RWPE2 (cell line): ENCODE measurements around the gene CD6.

Experiments
- ATAC-seq: fragments of 200-7000 bp; cut with Tn5 transposase; 3 replicates; pipeline ENCODE4 v1.9.1; 2021; ENCODE audit warnings: low read depth
- DNase-seq: peaks from one replicate; pipeline ENCODE4 v3.0.0-alpha.2; 2020; ENCODE audit warnings: low spot score
- H3K27ac ChIP-seq: fragments of 450-650 bp; 2 replicates; pipeline ENCODE4 v1.5.1; 2017; ENCODE audit warnings: mild to moderate bottlenecking; ENCODE audit not compliant: poor library complexity, severe bottlenecking
- H3K27me3 ChIP-seq: fragments of 250-450 bp; sonication (Bioruptor Pico); 2 replicates; pipeline ENCODE4 v1.5.1; 2021; ENCODE audit warnings: mild to moderate bottlenecking, moderate library complexity; ENCODE audit not compliant: insufficient read depth, poor library complexity, severe bottlenecking
- H3K36me3 ChIP-seq: fragments of 250-450 bp; sonication (Bioruptor Pico); 2 replicates; pipeline ENCODE4 v1.5.1; 2020; ENCODE audit warnings: low read depth, mild to moderate bottlenecking, moderate library complexity
- H3K4me1 ChIP-seq: fragments of 250-450 bp; sonication (Bioruptor Pico); 2 replicates; pipeline ENCODE4 v1.5.1; 2021; ENCODE audit warnings: mild to moderate bottlenecking, moderate library complexity; ENCODE audit not compliant: insufficient read depth, poor library complexity, severe bottlenecking
- H3K4me3 ChIP-seq: fragments of 250-450 bp; sonication (Bioruptor Pico); 2 replicates; pipeline ENCODE4 v1.5.1; 2021; ENCODE audit warnings: mild to moderate bottlenecking, moderate library complexity; ENCODE audit not compliant: severe bottlenecking
- H3K9me3 ChIP-seq: fragments of 250-450 bp; sonication (Bioruptor Pico); 2 replicates; pipeline ENCODE4 v1.5.1; 2021; ENCODE audit warnings: mild to moderate bottlenecking, moderate library complexity; ENCODE audit not compliant: severe bottlenecking
- TF ChIP-seq, protein P1 (sequence below): fragments of 450-650 bp; IDR thresholded peaks from one replicate; pipeline ENCODE4 v1.5.1; 2017; ENCODE audit warnings: mild to moderate bottlenecking, moderate library complexity; ENCODE audit not compliant: poor library complexity, severe bottlenecking

Gene CD6

GRCh38 chr11:61026121-61027031 is 54.9 kb downstream of the CD6 start:
- Histone ChIP-seq H3K9me3 (no peaks in the 10 kb centered on the region), H3K27ac (no peak overlapping the region), H3K4me1 (no peaks in the 10 kb centered on the region), H3K36me3 (no peaks in the 10 kb centered on the region), H3K27me3 (no peaks in the 10 kb centered on the region), H3K4me3 (no peak overlapping the region)
- ATAC-seq: no peak
- TF ChIP-seq, protein P1, sequence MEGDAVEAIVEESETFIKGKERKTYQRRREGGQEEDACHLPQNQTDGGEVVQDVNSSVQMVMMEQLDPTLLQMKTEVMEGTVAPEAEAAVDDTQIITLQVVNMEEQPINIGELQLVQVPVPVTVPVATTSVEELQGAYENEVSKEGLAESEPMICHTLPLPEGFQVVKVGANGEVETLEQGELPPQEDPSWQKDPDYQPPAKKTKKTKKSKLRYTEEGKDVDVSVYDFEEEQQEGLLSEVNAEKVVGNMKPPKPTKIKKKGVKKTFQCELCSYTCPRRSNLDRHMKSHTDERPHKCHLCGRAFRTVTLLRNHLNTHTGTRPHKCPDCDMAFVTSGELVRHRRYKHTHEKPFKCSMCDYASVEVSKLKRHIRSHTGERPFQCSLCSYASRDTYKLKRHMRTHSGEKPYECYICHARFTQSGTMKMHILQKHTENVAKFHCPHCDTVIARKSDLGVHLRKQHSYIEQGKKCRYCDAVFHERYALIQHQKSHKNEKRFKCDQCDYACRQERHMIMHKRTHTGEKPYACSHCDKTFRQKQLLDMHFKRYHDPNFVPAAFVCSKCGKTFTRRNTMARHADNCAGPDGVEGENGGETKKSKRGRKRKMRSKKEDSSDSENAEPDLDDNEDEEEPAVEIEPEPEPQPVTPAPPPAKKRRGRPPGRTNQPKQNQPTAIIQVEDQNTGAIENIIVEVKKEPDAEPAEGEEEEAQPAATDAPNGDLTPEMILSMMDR: no peak
- no peak for DNase-seq

DNA sequence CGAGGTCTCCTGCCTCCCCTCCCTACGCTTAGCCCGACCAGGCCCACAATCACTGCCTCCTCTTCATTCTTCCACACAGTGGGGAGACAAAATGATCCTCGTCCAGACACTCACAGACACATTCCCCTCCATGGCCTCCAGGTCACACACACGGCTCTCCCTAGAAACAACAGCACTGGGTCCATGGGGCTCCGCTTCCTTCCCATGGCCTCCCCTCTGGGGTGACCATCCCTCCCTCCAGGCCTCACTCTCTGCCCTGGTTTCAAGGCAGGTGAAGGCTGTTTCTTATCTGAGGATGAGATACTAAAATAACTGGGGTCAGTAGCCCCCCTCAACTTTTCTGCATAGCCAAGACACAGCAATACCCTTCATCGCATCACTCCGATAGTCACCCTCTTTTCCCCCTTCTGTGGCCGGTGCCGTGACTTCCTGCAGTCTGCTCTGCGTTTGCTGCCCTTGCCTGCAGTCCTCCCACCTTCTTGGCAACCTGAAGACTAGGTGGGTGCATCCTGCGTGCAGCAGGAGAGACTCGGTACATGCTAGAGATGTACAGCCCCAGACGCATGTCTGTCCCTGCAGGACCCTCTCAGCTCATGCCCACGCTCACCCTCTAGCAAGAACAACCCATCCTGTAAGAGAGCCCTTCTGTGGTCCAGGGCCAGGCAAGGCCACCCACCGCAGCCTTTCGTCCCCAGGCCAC is 55.8 kb downstream of the CD6 start:
- H3K4me1 ChIP-seq: no peaks in the 10 kb centered on the region
- no peaks in the 10 kb centered on the region for H3K36me3 ChIP-seq
- H3K27me3 ChIP-seq: no peaks in the 10 kb centered on the region
- DNase-seq (no peak), ATAC-seq (no peak)
- H3K9me3 ChIP-seq: no peaks in the 10 kb centered on the region
- TF ChIP-seq, protein P1: no peak
- no peak overlapping the region for H3K27ac ChIP-seq
- no peak overlapping the region for H3K4me3 ChIP-seq

- ATAC-seq (peak; percentile 57; the same call in 1 of the 3 replicates), DNase-seq (no peak)
- no peaks in the 10 kb centered on the region for H3K4me1 ChIP-seq
- H3K27ac ChIP-seq: no peak overlapping the region
- no peaks in the 10 kb centered on the region for H3K27me3 ChIP-seq
- no peaks in the 10 kb centered on the region for H3K36me3 ChIP-seq
- no peaks in the 10 kb centered on the region for H3K9me3 ChIP-seq
- no peak overlapping the region for H3K4me3 ChIP-seq
- TF ChIP-seq, protein P1: no peak
Observed at GRCh38 chr11:61028135-61028729, 56.8 kb downstream of the CD6 start.

GRCh38 chr11:61032824-61033223 is 61.3 kb downstream of the CD6 start:
- peaks cover 4% of the 10 kb centered on the region for H3K4me1 ChIP-seq
- H3K9me3 ChIP-seq: no peaks in the 10 kb centered on the region
- H3K27ac ChIP-seq: no peak overlapping the region
- ATAC-seq (no peak), DNase-seq (no peak)
- H3K36me3 ChIP-seq: no peaks in the 10 kb centered on the region
- TF ChIP-seq, protein P1: no peak
- no peak overlapping the region for H3K4me3 ChIP-seq
- H3K27me3 ChIP-seq: no peaks in the 10 kb centered on the region
